ENCODE results near the gene COCH. TPM values are rescaled to one million over a fixed set of nuclear protein-coding genes. Genes with fewer than 3 reads are reported as not detected.

The COCH gene
- total and polyA plus RNA-seq, 2 donors (not counting 1 experiment from before 2014, with no cell fraction given): 24.5 to 25.7 TPM

DNA sequence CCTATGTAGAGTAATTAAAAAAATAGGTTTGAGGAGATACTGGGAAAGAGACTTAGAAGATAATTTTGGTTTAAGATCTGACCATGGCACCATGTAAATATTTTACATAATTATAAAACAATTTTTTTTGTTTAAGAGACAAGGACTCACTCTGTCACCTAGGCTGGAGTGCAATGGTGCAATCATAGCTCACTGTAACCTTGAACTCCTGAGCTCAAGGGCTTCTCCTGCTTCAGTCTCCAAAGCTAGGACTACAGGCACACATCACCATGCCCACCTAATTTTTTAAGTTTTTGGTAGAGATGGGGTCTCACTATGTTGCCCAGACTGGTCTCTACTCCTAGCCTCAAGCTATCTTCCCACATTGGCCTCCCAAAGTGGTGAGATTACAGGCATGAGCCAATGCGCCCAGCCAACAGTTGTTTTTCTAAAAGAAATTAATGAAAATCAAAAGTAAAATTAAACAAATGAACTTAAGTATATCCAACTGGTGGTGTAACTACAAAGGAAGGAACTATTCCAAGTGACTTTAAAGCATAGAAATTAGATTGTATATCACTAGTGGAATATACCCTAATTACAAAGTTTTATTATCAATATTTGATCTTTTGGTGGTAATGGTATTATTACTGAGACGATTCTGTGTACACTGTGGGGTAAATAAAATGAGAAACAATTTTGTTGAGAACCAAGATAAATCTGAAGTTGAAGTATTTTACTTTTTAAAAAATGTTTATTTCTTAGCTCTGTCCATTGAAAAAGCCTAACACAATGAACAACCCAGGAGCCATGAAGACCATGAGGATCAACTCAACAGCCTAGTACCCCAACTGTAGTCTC, 29.1 kb downstream of the COCH start:
- intact Hi-C loops (cut with micrococcal nuclease): no loop called here

More for the DNA sequence above, 29.1 kb downstream of the COCH start:
- no peaks in the 10 kb centered on the region for H3K9me3 Mint-ChIP-seq (ENCODE audit: insufficient read depth)
- H3K4me1 ChIP-seq (ENCODE audit: control insufficient read depth in 2 of 2, insufficient read depth in 2 of 2, low read length in 2 of 2): no peaks in the 10 kb centered on the region
- peaks cover 2% of the 10 kb centered on the region for H3K4me1 Mint-ChIP-seq
- no peak overlapping the region for H3K4me2 ChIP-seq (replicated peaks; ENCODE audit: low read depth, low read length, poor library complexity, severe bottlenecking)
- no CpG with 5 or more reads among the region's 2 CpGs for whole genome bisulfite sequencing (ENCODE audit: insufficient coverage)
- peak overlapping the region; percentile 53 for H3K27ac Mint-ChIP-seq
- no peak overlapping the region for H3K9ac ChIP-seq (ENCODE audit: low read length)
- no peak overlapping the region for H3K27ac ChIP-seq (ENCODE audit: low read length in 2 of 2)
- no peak overlapping the region for H3K4me3 ChIP-seq (ENCODE audit: control extremely low read depth in 1 of 5, extremely low read depth in 1 of 5, insufficient read depth in 1 of 5, low read depth in 2 of 5, low read length in 4 of 5)
- H3K9me3 ChIP-seq (ENCODE audit: control extremely low read depth in 1 of 3, control insufficient read depth in 2 of 3, insufficient read depth in 1 of 3, low read length in 2 of 3): no peaks in the 10 kb centered on the region
- H4K20me1 ChIP-seq (ENCODE audit: control insufficient read depth, insufficient read depth, low read length, poor library complexity, severe bottlenecking): no peaks in the 10 kb centered on the region
- ChIA-PET CTCF (no interaction called here), POLR2A (no interaction called here)
- H3K79me2 ChIP-seq (ENCODE audit: control insufficient read depth, insufficient read depth, low read length): no peaks in the 10 kb centered on the region
- no peaks in the 10 kb centered on the region for H3K27me3 Mint-ChIP-seq
- ATAC-seq (ENCODE audit: low read depth): no peak
- TF ChIP-seq, protein P1, sequence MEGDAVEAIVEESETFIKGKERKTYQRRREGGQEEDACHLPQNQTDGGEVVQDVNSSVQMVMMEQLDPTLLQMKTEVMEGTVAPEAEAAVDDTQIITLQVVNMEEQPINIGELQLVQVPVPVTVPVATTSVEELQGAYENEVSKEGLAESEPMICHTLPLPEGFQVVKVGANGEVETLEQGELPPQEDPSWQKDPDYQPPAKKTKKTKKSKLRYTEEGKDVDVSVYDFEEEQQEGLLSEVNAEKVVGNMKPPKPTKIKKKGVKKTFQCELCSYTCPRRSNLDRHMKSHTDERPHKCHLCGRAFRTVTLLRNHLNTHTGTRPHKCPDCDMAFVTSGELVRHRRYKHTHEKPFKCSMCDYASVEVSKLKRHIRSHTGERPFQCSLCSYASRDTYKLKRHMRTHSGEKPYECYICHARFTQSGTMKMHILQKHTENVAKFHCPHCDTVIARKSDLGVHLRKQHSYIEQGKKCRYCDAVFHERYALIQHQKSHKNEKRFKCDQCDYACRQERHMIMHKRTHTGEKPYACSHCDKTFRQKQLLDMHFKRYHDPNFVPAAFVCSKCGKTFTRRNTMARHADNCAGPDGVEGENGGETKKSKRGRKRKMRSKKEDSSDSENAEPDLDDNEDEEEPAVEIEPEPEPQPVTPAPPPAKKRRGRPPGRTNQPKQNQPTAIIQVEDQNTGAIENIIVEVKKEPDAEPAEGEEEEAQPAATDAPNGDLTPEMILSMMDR (IDR thresholded peaks at IDR 0.05): no peak
- no peak for TF ChIP-seq EZH2 (IDR thresholded peaks at IDR 0.05; ENCODE audit: borderline replicate concordance, insufficient read depth, low read depth, low read length, poor library complexity, severe bottlenecking)
- no peak for DNase-seq
- no peak overlapping the region for H3K4me3 Mint-ChIP-seq
- H3K36me3 ChIP-seq (replicated peaks in 1 of 2; ENCODE audit: control extremely low read depth in 1 of 2, control insufficient read depth in 1 of 2, extremely low read depth in 1 of 2, insufficient read depth in 2 of 2, low read length in 1 of 2): peaks cover 0 to 37% of the 10 kb centered on the region in 2 experiments
- no peaks in the 10 kb centered on the region for H3K27me3 ChIP-seq (replicated peaks in 1 of 4; ENCODE audit: control extremely low read depth in 1 of 4, control insufficient read depth in 3 of 4, insufficient read depth in 4 of 4, low read length in 3 of 4)
- H2AFZ ChIP-seq (ENCODE audit: insufficient read depth, low read depth, low read length, poor library complexity, severe bottlenecking): no peak overlapping the region
